HL-60 (cell line): Measurements from ENCODE around the gene TAS2R1.

Experiments used
- DNase-seq, 2 experiments: peaks; one replicate each; pipeline ENCODE4 v3.0.0-alpha.2; 2010 to 2020; ENCODE audit warnings: low read depth in 1 of 2, low spot score in 1 of 2
- H3K27ac ChIP-seq: fragments of 250-450 bp; sonication (Bioruptor Pico); replicated peaks from 2 replicates; pipeline ENCODE4 v1.5.1; 2020; ENCODE audit warnings: mild to moderate bottlenecking, moderate library complexity
- H3K27me3 ChIP-seq: fragments of 250-450 bp; sonication (Bioruptor Pico); 2 replicates; pipeline ENCODE4 v1.5.1; 2021; ENCODE audit warnings: mild to moderate bottlenecking, moderate library complexity; ENCODE audit not compliant: insufficient read depth, poor library complexity, severe bottlenecking
- H3K4me3 ChIP-seq: replicated peaks from 2 replicates; pipeline ENCODE4 v1.5.1; 2011; ENCODE audit warnings: mild to moderate bottlenecking, control low read depth, low read length; ENCODE audit not compliant: insufficient read depth
- CTCF ChIP-seq: IDR thresholded peaks from one replicate; pipeline ENCODE4 v1.5.1; 2011; ENCODE audit warnings: low read length, control low read depth, inconsistent platforms; ENCODE audit not compliant: insufficient read depth
- GABPA ChIP-seq: IDR thresholded peaks from 2 replicates; pipeline ENCODE4 v1.6.1; 2012; ENCODE audit warnings: low read depth
- POLR2AphosphoS5 ChIP-seq: IDR thresholded peaks from 2 replicates; pipeline ENCODE4 v1.6.1; 2012; ENCODE audit warnings: low read depth
- REST ChIP-seq: IDR thresholded peaks from 2 replicates; pipeline ENCODE4 v1.6.1; 2012; ENCODE audit warnings: low read depth; ENCODE audit not compliant: insufficient replicate concordance
- SPI1 ChIP-seq: IDR thresholded peaks from 2 replicates; pipeline ENCODE4 v1.6.1; 2012; ENCODE audit warnings: low read depth, mild to moderate bottlenecking, borderline replicate concordance

The TAS2R1 gene

GRCh38 chr5:9655641-9656040, 25.5 kb upstream of the TAS2R1 start:
- DNase-seq, result no peak
- no peak for TF ChIP-seq REST
- TF ChIP-seq GABPA, result no peak
- no peak overlapping the region for H3K27ac ChIP-seq
- H3K27me3 ChIP-seq, result no peaks in the 10 kb centered on the region
- H3K4me3 ChIP-seq, result no peak overlapping the region

GRCh38 chr5:9654886-9655285, 24.7 kb upstream of the TAS2R1 start:
- Histone ChIP-seq H3K27me3 (no peaks in the 10 kb centered on the region), H3K4me3 (no peak overlapping the region), H3K27ac (no peak overlapping the region)
- TF ChIP-seq CTCF, result no peak
- TF ChIP-seq REST, result no peak
- TF ChIP-seq GABPA, result no peak
- no peak for TF ChIP-seq POLR2AphosphoS5
- TF ChIP-seq SPI1, result no peak
- DNase-seq, result no peak

GRCh38 chr5:9653811-9654210, 23.7 kb upstream of the TAS2R1 start:
- H3K4me3 ChIP-seq, result no peak overlapping the region
- TF ChIP-seq CTCF, result no peak
- TF ChIP-seq REST, result no peak
- no peak for TF ChIP-seq SPI1
- no peak for TF ChIP-seq GABPA
- no peak for TF ChIP-seq POLR2AphosphoS5

GRCh38 chr5:9653061-9653460, 22.9 kb upstream of the TAS2R1 start:
- DNase-seq, result no peak
- TF ChIP-seq POLR2AphosphoS5 (no peak), SPI1 (no peak), GABPA (no peak), CTCF (no peak), REST (no peak)

More at GRCh38 chr5:9653811-9654210, 23.7 kb upstream of the TAS2R1 start:
- Histone ChIP-seq H3K27ac (no peak overlapping the region), H3K27me3 (no peaks in the 10 kb centered on the region)
- DNase-seq, result no peak

More at GRCh38 chr5:9653061-9653460, 22.9 kb upstream of the TAS2R1 start:
- H3K4me3 ChIP-seq, result no peak overlapping the region
- H3K27me3 ChIP-seq, result no peaks in the 10 kb centered on the region
- no peak overlapping the region for H3K27ac ChIP-seq
